HG03575 (cell line): ENCODE results near the gene VWA8.
"Not testable (repeated sequence)": the region's sequence is repeated elsewhere in the genome, so short reads cannot be mapped to it uniquely, and the experiment has no call there.

Experiments
- ATAC-seq: cut with Tn5 transposase; IDR thresholded peaks from one replicate; pipeline ENCODE4 v1.9.1; 2021; ENCODE audit not compliant: unreplicated experiment, insufficient number of reproducible peaks, low FRiP score; ENCODE audit errors: extremely low read depth

The VWA8 gene

GRCh38 chr13:41934994-41935393 is 25.9 kb downstream of the VWA8 start:
- no peak for ATAC-seq

- no peak for ATAC-seq
Observed at GRCh38 chr13:41934120-41934519, 26.8 kb downstream of the VWA8 start.

GRCh38 chr13:41931337-41931736 is 29.6 kb downstream of the VWA8 start:
- ATAC-seq = no peak

- ATAC-seq = no peak
Observed at GRCh38 chr13:41930154-41930553, 30.8 kb downstream of the VWA8 start.

- no peak for ATAC-seq
Observed at GRCh38 chr13:41928323-41928722, 32.6 kb downstream of the VWA8 start.

GRCh38 chr13:41925014-41925413 is 35.9 kb downstream of the VWA8 start:
- ATAC-seq = no peak

GRCh38 chr13:41922894-41923293 is 38.0 kb downstream of the VWA8 start:
- not testable (repeated sequence) for ATAC-seq

GRCh38 chr13:41919741-41920487 is 41.0 kb downstream of the VWA8 start:
- no peak for ATAC-seq

GRCh38 chr13:41919031-41919740 is 41.7 kb downstream of the VWA8 start:
- ATAC-seq = no peak

GRCh38 chr13:41917641-41918040 is 43.3 kb downstream of the VWA8 start:
- ATAC-seq = no peak

GRCh38 chr13:41916173-41916954 is 44.5 kb downstream of the VWA8 start:
- ATAC-seq = peak; percentile 69

GRCh38 chr13:41915081-41915480 is 45.8 kb downstream of the VWA8 start:
- ATAC-seq = no peak

- ATAC-seq = no peak
Observed at GRCh38 chr13:41914552-41914951, 46.4 kb downstream of the VWA8 start.

GRCh38 chr13:41909506-41909905 is 51.4 kb downstream of the VWA8 start:
- ATAC-seq = no peak

- ATAC-seq = peak; percentile 69
Observed at GRCh38 chr13:41905600-41906254, 55.2 kb downstream of the VWA8 start.

- ATAC-seq = no peak
Observed at GRCh38 chr13:41900918-41901317, 60.0 kb downstream of the VWA8 start.

GRCh38 chr13:41898411-41898810 is 62.5 kb downstream of the VWA8 start:
- not testable (repeated sequence) for ATAC-seq

GRCh38 chr13:41897126-41897525 is 63.8 kb downstream of the VWA8 start:
- no peak for ATAC-seq

- no peak for ATAC-seq
Observed at GRCh38 chr13:41895478-41895877, 65.4 kb downstream of the VWA8 start.
